ENCODE measurements around the gene CERS6.

The CERS6 gene

DNA sequence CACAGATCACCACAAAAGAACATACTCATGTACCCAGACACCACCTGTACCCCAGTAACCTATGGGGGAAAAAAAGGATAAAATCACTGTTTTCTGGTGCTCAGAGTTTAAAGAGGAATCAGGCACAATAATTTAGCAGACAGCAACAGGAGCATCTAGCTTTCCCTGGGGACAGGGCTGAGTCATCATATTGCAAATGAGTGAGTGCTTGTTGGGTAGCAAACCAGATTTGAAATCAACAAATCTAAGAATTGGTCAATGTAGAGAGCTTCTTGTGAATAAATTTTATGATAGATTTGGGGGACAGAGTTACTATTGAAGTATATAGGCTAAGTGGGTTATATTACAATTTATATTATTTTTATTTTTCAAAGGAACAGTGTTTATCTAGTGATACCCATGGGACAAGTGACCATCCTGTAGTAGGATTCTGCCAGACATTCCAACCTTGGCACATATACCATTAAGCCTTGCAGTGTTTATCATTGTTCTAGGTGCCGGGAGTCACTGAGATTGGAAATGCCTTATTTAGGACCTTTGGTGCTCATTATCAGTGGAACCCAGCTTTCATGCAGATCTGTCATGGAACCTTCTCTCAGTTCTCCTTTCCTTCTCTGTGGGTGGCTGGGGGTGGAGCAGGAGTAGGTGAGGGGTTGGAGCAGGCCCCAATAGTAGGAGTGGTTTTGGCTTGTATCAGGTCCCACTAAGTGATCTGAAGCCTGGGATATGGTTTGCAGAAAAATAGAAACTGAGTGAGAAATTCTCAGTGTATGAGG lies 117.2 kb downstream of the CERS6 start:
- no peak for DNase-seq (ENCODE audit: low spot score)

DNA sequence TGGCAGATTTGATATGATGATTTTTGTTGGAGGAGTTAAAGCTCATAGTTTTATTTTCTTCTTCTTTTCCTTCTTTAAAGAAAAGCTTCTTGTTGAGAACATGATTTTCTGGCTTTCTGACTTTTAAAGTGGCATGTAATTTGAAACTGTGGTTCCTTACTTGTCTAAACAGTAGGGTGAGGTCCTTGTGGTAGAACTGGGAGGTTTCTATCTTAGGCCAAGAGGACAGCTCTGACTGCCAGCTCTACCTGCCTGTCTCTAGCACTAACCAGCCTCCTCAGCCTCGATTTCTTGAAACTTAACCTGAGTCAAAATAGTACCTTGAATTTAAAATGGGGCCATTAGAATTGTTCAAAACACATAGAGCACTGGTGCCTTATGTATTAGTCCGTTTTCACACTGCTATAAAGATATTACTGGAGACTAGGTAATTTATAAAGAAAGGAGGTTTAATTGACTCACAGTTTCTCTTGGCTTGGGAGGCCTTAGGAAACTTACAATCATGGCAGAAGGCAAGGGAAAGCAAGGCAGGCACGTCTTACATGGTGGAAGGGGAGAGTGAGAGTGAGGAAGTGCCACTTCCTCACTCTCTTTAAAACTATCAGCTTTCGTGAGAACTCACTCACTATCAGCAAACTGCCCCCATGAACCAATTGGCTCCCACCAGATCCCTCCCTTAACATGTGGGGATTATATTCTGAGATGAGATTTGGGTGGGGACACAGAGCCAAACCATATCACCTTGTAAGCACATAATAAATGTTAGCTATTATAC lies 119.0 kb downstream of the CERS6 start:
- DNase-seq (ENCODE audit: low spot score), result no peak

DNA sequence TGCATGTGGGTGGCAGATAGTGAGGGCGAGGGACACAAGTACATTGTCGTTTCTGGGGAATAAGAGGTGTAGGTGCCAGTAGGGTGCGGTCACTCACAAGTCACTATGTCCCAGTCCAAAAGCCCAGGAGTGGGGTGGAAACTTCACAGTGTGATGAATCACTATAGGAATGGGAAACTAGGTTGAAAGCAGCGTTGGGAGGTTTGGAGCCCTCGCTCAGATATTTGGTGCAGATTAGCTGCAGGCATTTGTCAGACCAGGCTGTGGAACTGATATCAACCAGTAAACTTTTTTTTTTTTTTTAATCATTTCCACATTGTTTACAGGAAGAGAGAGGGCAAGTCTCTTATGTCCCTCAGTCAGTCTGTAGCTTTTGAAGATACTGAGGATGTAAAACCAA lies 121.8 kb downstream of the CERS6 start:
- no peak for DNase-seq (ENCODE audit: low spot score)

DNA sequence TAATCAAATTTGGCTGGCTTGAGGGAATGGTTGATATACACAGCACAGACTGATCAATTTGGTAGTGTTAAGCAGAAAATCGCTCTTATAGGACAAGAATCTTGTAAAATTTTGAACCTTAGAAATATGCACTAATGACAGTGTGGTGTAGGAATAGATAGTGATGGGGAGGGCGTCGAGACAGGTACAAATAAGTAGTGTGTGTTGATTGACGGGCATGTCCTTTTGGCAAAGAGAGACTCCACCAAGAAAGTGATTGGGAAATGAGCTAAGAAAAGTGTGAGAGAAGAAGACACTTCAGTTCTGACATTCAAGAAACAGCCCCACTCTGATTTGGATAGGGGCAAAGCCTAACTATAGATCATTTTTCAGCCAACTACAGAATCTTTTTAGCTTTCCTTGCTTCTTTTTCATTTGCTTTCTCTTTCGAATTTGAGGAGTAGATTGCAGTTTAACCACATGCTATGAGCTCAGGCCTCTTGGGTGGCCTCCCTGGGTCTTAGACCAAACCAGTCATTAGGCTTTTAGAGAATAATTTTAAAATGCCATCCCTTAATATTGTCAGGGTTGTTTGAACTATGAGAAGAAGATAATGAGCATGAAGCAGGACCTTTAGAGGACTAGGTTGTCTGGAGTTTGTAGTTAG lies 127.1 kb downstream of the CERS6 start:
- no peak for DNase-seq (ENCODE audit: low spot score)

DNA sequence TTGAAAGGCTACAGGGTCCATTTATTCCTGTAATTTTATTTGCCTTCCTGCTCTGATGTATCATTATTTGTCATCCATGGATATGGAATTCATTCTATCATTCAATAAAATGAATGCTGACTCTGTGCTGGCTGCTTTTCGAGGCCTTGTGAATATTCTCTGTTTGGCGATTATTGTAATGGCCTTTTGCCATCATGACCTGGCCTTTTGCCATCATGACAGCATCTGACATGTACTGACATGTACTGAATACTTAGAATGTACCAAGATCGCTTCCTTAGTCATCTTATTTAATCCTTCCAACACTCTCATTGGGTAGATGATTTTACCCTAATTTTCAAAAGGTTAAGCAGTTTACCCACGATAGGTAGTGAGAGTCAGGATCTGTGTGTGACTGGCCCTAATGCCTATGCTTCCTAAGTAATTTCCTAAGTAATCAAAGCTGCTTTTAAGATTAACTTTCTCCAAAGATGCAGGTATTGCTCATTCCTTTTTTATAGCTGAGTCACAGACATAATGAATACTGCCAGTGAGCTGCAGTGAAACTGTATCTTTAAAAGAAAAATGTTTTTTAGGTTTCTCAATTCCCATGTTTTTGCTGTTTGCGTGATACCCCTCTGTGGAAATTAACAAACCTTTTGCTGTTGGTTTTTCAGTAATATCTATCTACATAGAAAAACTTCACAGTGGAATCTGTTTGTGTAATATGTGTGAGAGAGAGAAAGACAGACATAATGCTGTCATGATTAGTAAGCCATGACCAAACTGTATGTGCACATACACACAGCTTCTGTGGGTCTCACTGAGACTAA lies 127.8 kb downstream of the CERS6 start:
- no peak for DNase-seq (ENCODE audit: low spot score)

DNA sequence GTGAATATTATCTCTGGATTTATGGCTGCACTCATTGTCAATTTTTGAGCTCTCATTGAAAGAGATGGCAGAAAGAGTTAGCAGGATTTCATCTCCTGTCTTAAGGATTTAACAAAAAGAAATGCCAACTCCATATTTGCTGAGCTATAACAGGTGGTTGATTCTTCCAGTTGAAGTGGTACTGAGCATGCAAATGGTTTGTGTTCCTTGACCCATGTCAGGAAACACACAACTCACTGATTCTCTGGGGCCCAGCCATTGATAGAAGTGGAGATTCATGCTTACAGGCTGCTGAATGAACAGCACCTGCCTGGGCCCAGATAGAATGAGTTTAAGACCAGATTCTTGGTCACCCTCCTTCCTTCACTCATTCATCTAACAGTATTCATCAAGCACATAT lies 128.8 kb downstream of the CERS6 start:
- DNase-seq (ENCODE audit: low spot score), result no peak

DNA sequence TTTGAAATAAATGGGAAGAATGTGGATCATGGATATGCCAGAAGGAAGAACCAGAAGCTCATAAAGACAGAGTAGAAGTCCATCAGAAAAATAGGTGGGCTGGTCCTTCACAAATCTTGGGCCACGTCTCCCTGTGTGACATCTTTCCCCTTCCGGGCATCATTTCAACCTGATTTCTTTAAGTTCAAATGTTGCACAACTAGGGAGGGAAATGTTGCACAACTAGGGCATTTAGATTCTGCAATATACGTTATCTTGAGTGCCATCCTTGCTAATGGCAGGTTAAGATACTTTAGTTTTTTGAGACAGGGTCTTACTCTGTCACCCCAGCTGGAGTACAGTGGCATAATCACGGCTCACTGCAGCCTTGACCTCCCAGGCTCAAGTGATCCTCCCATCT lies 129.6 kb downstream of the CERS6 start:
- DNase-seq (ENCODE audit: low spot score), result no peak

DNA sequence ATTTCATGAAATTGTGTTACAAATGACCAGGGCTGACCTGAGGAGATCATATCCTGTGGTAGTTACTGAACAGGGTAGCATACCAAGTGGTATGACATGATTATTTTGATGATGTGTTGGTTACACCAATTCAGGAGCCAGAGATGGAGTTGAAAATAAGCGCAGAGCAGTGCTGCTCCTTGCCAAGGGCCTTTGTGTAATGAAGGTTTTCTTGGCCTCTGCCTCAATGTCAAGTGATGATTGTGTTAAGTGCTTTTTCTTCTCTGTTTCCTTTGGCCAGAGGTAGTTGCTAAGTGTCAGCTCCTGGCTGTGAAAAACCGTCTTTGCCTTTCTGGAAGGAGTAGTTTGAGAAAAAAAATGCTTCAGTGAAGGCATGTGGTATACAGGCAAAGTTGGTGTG lies 131.2 kb downstream of the CERS6 start:
- DNase-seq (ENCODE audit: low spot score), result no peak

DNA sequence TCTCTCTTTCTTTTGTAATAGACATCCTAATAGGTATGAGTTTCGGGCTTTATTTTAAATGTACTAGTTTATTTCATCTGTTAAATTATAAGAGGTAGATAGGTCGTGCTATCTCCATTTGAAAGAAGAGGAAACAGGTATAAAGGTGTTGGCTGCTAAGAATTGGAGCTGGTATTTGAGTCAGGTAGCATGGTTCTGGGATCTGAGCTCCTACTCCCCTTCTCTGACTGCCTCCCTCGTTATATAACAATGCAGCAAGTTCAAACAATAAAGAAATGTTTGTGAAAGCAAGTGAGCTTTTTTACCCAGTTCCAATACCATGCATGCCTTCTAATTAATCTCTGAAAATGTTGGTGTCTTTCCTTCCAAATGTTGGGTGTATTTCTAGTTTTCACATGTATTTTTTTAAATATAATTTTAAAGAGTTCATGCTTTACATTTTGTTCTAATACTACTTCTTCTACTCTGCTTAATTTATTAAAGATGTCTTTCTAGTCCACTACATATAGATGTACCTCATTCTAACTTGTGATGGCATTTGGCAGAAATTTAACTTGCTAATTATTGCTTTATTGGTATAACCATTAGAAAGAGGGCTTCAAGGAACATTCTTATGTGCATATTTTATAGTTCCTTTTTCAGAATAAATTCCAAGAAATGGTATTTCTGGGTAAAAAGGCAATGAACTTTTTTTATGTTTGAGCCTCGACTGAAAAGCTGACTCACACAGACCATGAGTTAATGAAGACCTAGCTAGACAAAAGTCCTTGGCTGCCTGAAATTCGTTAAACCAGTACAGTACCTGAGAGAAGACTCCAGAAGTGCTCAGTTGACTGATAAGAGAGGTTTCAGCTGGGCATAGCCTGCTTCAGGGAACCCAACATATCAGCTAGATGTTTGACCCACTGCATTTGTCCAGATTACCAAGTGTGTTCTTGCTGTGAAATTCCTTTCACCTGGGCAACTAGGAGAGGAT lies 133.5 kb downstream of the CERS6 start:
- DNase-seq (ENCODE audit: low spot score), result no peak

DNA sequence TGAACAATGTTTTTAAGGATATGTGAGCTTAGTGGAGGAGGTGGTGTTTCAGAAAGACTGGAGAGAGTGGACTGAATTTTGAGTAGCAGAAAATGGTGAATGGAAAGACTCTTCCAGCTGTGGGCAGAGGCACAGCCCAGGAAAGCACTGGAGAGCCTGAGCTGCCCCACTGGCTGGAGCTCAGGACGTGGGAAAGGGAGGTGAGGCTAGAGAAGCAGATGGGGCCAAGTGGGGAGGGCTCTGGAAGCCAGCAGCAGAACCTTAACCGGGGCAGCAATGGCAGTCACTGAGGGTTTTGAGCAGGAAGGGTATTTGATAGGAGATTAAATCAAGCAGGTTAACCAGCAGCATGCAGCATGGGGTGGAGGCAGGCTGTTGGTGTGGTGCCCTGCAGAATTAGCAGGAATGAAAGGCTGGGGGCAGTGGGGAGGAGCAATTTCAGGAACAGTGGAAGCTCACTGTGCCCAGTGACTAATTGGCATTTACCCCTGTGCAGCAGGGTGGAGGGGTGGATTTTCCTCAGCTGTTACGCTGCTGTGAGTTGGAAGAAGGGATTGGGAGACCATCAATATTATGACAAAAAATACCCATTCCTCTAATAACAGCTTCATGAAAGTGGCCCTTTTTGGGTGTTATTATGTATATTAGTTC lies 136.2 kb downstream of the CERS6 start:
- no peak for DNase-seq (ENCODE audit: low spot score)

DNA sequence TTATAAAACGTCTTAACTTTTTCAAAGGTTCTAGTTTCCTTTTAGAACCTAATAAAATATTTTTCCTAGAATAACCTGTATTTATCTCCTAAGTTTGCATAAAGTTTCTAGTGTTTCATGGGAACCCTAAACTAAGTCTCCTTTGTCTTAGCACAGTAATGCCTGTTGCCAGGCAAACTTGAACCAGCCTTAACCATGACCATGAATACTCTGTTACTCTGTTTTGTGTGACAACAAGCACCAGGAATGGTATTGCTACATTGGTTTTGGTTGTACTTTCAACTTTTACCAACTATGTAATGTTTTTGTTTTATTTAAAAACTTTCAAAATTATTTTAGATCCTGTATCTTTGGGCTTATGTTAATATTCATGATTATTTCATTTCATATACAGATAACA lies 137.6 kb downstream of the CERS6 start:
- no peak for DNase-seq (ENCODE audit: low spot score)

DNA sequence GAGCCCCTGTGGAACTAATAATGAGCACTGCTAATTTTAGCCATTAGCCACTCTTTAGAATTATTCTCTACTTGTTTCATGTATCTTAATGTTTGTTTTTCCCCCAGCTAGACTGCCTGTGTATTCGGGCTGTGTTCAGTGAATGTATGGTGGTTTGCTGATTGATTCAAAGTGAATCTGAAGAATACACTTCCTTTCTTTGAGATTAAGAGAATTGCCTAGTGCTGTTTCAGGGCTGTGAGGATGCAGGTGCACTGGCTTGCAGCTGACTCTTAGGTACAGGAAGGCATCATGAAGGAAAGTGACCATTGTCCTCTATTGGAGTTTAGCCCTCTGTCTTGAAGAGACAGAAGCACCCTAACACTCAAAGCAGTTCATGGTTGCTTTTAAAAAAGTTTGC lies 138.7 kb downstream of the CERS6 start:
- DNase-seq (ENCODE audit: low spot score), result no peak

DNA sequence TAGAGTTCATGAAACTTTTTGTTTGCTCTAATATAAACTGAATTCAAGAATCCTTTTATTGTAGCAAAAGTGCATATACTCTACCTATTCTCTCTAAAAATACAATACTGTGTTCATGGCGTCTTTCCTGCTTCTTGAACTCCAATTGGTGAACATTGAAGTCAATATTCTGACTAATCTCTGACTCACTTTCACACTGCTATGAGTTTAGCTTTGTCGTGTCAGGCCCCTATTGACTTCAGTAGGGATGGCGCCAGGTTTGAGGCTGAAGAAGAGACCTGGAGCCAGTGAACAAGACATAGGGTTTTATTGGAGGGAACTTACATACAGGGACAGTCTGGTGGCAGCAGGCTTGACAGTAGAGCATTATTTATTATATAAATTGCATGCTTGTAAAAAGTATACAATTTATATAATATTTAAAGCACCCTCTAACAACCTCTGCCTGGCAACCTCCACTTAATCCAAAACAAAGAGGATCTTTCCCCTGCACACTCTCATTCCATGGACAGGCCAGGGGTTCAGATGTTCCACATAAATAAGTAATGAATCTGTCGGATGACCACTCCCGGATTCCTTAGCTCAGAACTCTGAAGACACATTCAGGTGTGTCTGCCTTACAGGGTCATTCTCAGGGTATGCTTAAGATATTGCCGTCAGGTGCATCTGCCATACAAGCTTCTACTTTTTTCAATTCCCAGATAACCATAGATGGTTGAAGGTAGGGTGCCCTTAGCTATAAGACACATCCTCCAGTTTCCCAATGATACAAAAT lies 141.0 kb downstream of the CERS6 start:
- DNase-seq (ENCODE audit: low spot score), result no peak

DNA sequence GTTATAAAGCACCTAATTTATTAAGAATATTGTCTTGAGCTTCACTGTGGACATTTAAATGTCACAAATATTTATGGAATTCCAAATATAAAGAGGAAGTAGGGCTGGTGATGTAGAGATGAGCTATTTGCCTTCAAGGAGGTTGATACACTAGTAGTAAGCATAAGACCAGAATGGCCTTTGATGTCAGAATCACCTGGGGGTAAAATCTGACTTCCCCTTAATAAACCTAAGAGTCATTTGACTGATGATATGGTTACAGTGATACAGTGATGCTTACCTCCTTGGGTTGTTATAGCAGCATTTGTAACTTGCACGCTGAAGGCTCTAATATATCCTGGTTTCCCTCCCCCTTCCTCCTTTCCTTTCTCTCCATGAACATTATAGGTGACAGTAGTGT lies 143.7 kb downstream of the CERS6 start:
- DNase-seq (ENCODE audit: low spot score), result no peak

DNA sequence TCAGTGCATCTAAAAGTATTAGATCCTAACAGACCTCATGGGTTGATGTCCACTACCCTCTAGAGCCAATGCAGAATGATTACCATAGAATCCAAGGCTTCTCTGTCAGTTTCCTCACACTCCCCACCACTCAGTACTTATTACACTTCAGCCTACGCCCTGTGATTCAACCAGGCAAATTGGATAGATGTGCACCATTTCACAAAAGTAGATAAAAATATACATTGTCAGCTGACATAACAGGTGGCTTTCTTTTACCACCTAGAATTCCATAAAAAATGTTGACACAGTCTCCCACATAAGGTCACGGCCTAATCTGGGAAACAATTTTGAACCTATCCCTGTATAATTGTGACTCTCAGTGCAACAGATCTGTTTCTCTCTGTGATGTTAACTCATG lies 144.9 kb downstream of the CERS6 start:
- no peak for DNase-seq (ENCODE audit: low spot score)

DNA sequence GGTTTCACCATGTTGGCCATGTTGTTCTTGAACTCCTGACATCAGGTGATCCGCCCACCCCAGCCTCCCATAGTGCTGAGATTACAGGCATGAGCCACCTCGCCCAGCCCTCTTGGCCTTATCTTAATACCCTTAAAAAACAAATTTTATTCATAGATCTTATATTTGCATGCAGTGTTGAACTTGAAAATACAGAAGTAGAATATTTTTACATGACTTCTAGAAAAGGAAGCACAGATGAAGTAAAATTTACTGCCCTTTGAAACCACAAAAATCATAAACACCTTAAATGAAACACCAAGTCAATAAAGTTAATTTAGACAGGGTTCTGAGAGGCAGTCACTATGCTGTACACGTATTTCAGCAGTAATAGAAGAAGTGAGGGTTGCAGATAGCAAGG lies 145.7 kb downstream of the CERS6 start:
- DNase-seq (ENCODE audit: low spot score), result no peak

DNA sequence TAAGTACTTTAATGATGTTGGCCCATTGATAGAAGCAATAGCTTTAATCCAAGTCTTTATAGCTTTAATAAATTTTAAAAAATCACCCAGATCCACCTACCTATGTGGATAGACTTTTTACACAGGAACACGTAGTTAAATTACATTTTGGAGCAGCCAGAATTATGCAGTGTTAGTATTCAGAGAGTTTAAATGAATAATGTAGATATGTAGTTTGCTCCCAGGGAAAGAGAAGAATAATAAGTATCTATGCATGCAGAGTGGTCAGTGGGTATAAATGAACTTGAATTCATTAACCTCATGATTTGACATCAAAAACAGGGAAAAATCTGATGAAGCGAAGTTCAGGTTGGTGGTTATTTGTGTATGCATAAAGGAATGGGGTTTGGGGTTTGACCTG lies 146.3 kb downstream of the CERS6 start:
- no peak for DNase-seq (ENCODE audit: low spot score)

DNA sequence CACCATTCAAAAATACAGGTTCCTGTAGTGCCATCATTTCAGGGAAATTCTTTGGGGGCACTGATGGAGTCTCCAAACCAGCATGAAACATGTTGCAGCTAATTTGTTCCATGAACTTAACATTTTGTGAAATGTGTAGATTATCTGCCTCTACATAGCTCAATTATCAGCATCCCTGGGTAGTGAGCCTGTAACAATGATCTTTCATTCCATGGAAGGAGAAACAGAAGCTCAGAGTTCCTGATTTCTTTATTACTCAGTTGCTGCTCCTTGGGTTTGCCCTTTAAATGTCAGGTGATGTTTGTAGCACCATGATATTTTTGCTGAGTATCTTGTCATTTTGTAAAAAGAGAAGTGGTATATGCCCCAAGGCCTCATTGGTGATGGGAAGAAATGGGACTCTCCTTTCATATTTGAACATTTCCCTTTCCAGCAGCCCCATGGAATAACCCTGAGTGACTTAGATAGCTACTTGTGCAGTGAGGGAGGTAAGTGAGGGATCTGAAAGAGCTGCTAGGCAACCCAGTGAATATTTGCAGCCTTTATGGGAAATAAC lies 146.9 kb downstream of the CERS6 start:
- no peak for DNase-seq (ENCODE audit: low spot score)

DNA sequence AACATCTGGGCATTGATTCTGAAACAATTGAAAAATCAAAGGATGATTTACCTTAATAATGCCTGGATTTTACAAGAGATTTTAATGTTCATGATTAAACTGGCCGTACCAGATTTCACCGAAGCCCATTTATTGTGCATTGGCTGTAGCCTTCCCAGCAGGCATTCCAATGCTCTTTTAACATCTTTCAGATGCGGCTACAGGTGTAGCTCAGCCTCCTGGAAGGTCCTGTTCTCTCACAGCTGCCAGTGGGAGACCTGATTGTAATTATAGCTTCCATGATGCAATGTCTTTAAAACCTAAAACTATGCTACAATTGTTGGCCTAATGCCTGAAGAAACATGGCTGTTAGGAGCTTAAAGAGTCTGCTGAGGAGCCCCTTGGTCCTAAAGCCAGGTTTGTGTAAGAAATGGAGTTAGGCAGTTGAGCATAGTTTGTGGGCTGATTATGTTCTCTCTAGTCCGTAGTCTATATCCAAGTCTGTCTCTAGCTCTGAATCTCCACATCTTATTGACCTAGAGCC lies 147.4 kb downstream of the CERS6 start:
- DNase-seq (ENCODE audit: low spot score), result no peak

Data from ecto neural progenitor cell (in vitro differentiated cells).